ENCODE data around the gene SSBP4. TPM values are rescaled to one million over a fixed set of nuclear protein-coding genes. Genes with fewer than 3 reads are reported as not detected.
"Not testable (repeated sequence)": the region's sequence is repeated elsewhere in the genome, so short reads cannot be mapped to it uniquely, and the experiment has no call there.

The SSBP4 gene
- total and polyA plus RNA-seq, 2 experiments from 2014 or later, result 46.9 to 169 TPM

GRCh38 chr19:18379803-18380747, 39.1 kb upstream of the SSBP4 start:
- Histone ChIP-seq H3K79me2 (ENCODE audit: insufficient read depth) (no peaks in the 10 kb centered on the region), H3F3A (ENCODE audit: insufficient read depth) (peaks cover 27% of the 10 kb centered on the region), H3K9me2 (ENCODE audit: insufficient read depth) (no peaks in the 10 kb centered on the region), H3K4me1 (ENCODE audit: insufficient read depth) (peaks cover 19% of the 10 kb centered on the region), H3K4me2 (ENCODE audit: unreplicated experiment) (no peak overlapping the region), H3K36me3 (ENCODE audit: low read depth) (no peaks in the 10 kb centered on the region), H4K20me1 (ENCODE audit: insufficient read depth) (no peaks in the 10 kb centered on the region), H3K9ac (peak overlapping the region; percentile 45), H2AFZ (peak overlapping the region; percentile 59), H3K4me3 (no peak overlapping the region), H3K9me3 (ENCODE audit: low read depth) (no peaks in the 10 kb centered on the region), H3K27me3 (replicated peaks; ENCODE audit: insufficient read depth) (no peaks in the 10 kb centered on the region), H3K27ac (peak overlapping the region; percentile 51)
- in situ Hi-C loops (cut with MboI), result no loop called here
- 15 to 18% methylated on average over 22 of the region's 22 CpGs for WGBS, 2 experiments (ENCODE audit: low coverage in 1 of 2, low lambda C conversion rate in 2 of 2, missing lambda C conversion rate in 2 of 2)
- peak; percentile 98 for DNase-seq
- TF ChIP-seq EZH2 (IDR thresholded peaks at IDR 0.05; ENCODE audit: insufficient read depth, poor library complexity, severe bottlenecking) (no peak), EZH2phosphoT487 (IDR thresholded peaks at IDR 0.05; ENCODE audit: insufficient read depth, low read depth) (no peak)

DNA sequence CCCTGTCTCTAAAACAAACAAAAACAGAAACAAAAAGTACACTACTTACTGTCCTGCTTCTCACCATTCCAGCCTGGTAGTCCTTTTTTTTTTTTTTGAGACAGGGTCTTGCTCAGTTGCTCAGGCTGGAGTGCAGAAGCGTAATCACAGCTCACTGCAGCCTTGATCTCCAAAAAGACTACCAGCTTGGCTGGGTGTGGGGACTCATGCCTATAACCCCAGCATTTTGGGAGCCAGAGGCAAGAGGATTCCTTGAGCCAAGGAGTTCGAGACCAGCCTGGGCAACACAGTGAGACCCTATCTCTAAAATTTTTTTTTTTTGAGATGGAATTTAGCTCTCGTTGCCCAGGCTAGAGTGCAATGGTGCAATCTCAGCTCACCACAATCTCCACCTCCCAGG, 38.4 kb upstream of the SSBP4 start:
- no peak overlapping the region for H3K4me3 ChIP-seq
- no peaks in the 10 kb centered on the region for H3K9me3 ChIP-seq (ENCODE audit: low read depth)
- no peak overlapping the region for H3K4me2 ChIP-seq (ENCODE audit: unreplicated experiment)
- H3K27me3 ChIP-seq (replicated peaks; ENCODE audit: insufficient read depth), result no peaks in the 10 kb centered on the region
- no peaks in the 10 kb centered on the region for H3K9me2 ChIP-seq (ENCODE audit: insufficient read depth)
- WGBS, 2 experiments (ENCODE audit: low coverage in 1 of 2, low lambda C conversion rate in 2 of 2, missing lambda C conversion rate in 2 of 2), result 65 to 67% methylated on average over 3 of the region's 3 CpGs
- TF ChIP-seq EZH2 (IDR thresholded peaks at IDR 0.05; ENCODE audit: insufficient read depth, poor library complexity, severe bottlenecking) (no peak), EZH2phosphoT487 (IDR thresholded peaks at IDR 0.05; ENCODE audit: insufficient read depth, low read depth) (no peak)
- H2AFZ ChIP-seq, result peak overlapping the region; percentile 59; the same call in 1 of the 2 replicates
- in situ Hi-C loops (cut with MboI), result no loop called here
- H4K20me1 ChIP-seq (ENCODE audit: insufficient read depth), result no peaks in the 10 kb centered on the region
- no peaks in the 10 kb centered on the region for H3K36me3 ChIP-seq (ENCODE audit: low read depth)
- H3K9ac ChIP-seq, result 0 out of 2 replicates have a peak overlapping the region, but pooled peaks have one; percentile 6
- H3K27ac ChIP-seq, result peak overlapping the region; percentile 51
- no peak for DNase-seq
- H3F3A ChIP-seq (ENCODE audit: insufficient read depth), result peaks cover 20% of the 10 kb centered on the region; the same call in 1 of the 2 replicates
- H3K79me2 ChIP-seq (ENCODE audit: insufficient read depth), result no peaks in the 10 kb centered on the region
- peaks cover 19% of the 10 kb centered on the region for H3K4me1 ChIP-seq (ENCODE audit: insufficient read depth)

GRCh38 chr19:18383622-18384021, 35.6 kb upstream of the SSBP4 start:
- in situ Hi-C loops (cut with MboI), result not testable (repeated sequence)
- WGBS, 2 experiments (ENCODE audit: low coverage in 1 of 2, low lambda C conversion rate in 2 of 2, missing lambda C conversion rate in 2 of 2), result 94 to 95% methylated on average over 11 of the region's 11 CpGs

GRCh38 chr19:18384775-18385174, 34.4 kb upstream of the SSBP4 start:
- H3K9ac ChIP-seq, result no peak overlapping the region
- no peaks in the 10 kb centered on the region for H4K20me1 ChIP-seq (ENCODE audit: insufficient read depth)
- no peak overlapping the region for H2AFZ ChIP-seq
- H3K4me1 ChIP-seq (ENCODE audit: insufficient read depth), result peaks cover 9% of the 10 kb centered on the region
- H3K27me3 ChIP-seq (replicated peaks; ENCODE audit: insufficient read depth), result no peaks in the 10 kb centered on the region
- H3K4me3 ChIP-seq, result no peak overlapping the region
- no peak overlapping the region for H3K27ac ChIP-seq
- TF ChIP-seq EZH2phosphoT487 (IDR thresholded peaks at IDR 0.05; ENCODE audit: insufficient read depth, low read depth), result no peak
- no peak for TF ChIP-seq EZH2 (IDR thresholded peaks at IDR 0.05; ENCODE audit: insufficient read depth, poor library complexity, severe bottlenecking)
- H3K9me2 ChIP-seq (ENCODE audit: insufficient read depth), result no peaks in the 10 kb centered on the region
- H3K4me2 ChIP-seq (ENCODE audit: unreplicated experiment), result no peak overlapping the region
- H3K36me3 ChIP-seq (ENCODE audit: low read depth), result no peaks in the 10 kb centered on the region
- in situ Hi-C loops (cut with MboI), result no loop called here
- H3F3A ChIP-seq (ENCODE audit: insufficient read depth), result peaks cover 7% of the 10 kb centered on the region; the same call in 1 of the 2 replicates
- no peaks in the 10 kb centered on the region for H3K79me2 ChIP-seq (ENCODE audit: insufficient read depth)
- H3K9me3 ChIP-seq (ENCODE audit: low read depth), result no peaks in the 10 kb centered on the region
- WGBS, 2 experiments (ENCODE audit: low coverage in 1 of 2, low lambda C conversion rate in 2 of 2, missing lambda C conversion rate in 2 of 2), result 81 to 82% methylated on average over 7 of the region's 7 CpGs
- no peak for DNase-seq

More at GRCh38 chr19:18383622-18384021, 35.6 kb upstream of the SSBP4 start:
- H3K9ac ChIP-seq; H3K9me2 ChIP-seq (ENCODE audit: insufficient read depth); H3K27me3 ChIP-seq (replicated peaks; ENCODE audit: insufficient read depth); H3K36me3 ChIP-seq (ENCODE audit: low read depth); H3K27ac ChIP-seq; H3K79me2 ChIP-seq (ENCODE audit: insufficient read depth); DNase-seq; H3K4me2 ChIP-seq (ENCODE audit: unreplicated experiment); H3K4me3 ChIP-seq; H2AFZ ChIP-seq; H3K9me3 ChIP-seq (ENCODE audit: low read depth); H4K20me1 ChIP-seq (ENCODE audit: insufficient read depth): not testable (repeated sequence)
- peaks cover 14% of the 10 kb centered on the region for H3K4me1 ChIP-seq (ENCODE audit: insufficient read depth)
- H3F3A ChIP-seq (ENCODE audit: insufficient read depth), result peaks cover 15% of the 10 kb centered on the region; the same call in 1 of the 2 replicates

Data from GM23248 (cell line).